GM10248 (cell line): ENCODE measurements around the gene DAZAP1.

ENCODE experiments used
- CTCF ChIA-PET: fragments of 300-600 bp; sonication (Branson Sonifier 250); formaldehyde crosslinking; extraction: SDS; loops from one replicate; lab custom pipeline; 2021; ENCODE audit warnings: antibody characterized with exemption; lab: Yijun Ruan, JAX
- POLR2A ChIA-PET: fragments of 350-650 bp; sonication (Branson Sonifier 250); formaldehyde crosslinking; extraction: SDS; loops from one replicate; lab custom pipeline; 2020; ENCODE audit warnings: antibody characterized with exemption; lab: Yijun Ruan, JAX
- DNase-seq: peaks from one replicate; pipeline ENCODE4 v3.0.0; 2012; ENCODE audit errors: extremely low spot score
- CTCF ChIP-seq: IDR thresholded peaks from 2 replicates; pipeline ENCODE4 v1.5.1; 2012; ENCODE audit warnings: mild to moderate bottlenecking, low read depth; ENCODE audit errors: extremely low read depth, missing control alignments, control extremely low read depth

DAZAP1 gene

GRCh38 chr19:1420590-1420989 lies 13.2 kb downstream of the DAZAP1 start:
- no peak for DNase-seq
- no peak for TF ChIP-seq CTCF
- ChIA-PET POLR2A (no interaction called here), CTCF (interaction anchor here (1.2 to 1.7 kb wide), 3 partner anchors 17 to 176 kb away, joined by 3 to 5 read pairs (median 5); no protein-coding TSS in a partner anchor)

- TF ChIP-seq CTCF = no peak
- DNase-seq = no peak
- ChIA-PET POLR2A (no interaction called here), CTCF (interaction anchor here (1.2 to 1.7 kb wide), 3 partner anchors 16 to 177 kb away, joined by 3 to 5 read pairs (median 5); no protein-coding TSS in a partner anchor)
Observed at GRCh38 chr19:1421218-1421957, 14.0 kb downstream of the DAZAP1 start.

DNA sequence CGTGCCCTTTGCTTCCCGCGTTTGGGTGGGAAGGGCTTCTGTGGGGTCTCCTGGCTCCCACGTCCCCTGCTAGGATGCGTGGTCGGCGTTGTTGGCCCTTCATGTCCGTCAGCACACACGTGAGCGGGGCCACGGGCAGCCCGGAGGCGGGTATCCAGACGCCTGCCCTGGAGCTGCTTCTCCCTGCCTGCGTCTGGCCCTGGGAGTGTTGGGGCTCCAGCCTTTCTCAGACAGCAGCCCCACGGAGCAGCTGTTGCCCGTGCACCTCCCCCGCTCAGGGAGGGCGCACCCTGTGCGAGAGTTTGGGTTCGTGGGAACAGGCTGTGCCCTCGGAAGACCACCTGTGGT lies 14.5 kb downstream of the DAZAP1 start:
- POLR2A ChIA-PET = no interaction called here

DNA sequence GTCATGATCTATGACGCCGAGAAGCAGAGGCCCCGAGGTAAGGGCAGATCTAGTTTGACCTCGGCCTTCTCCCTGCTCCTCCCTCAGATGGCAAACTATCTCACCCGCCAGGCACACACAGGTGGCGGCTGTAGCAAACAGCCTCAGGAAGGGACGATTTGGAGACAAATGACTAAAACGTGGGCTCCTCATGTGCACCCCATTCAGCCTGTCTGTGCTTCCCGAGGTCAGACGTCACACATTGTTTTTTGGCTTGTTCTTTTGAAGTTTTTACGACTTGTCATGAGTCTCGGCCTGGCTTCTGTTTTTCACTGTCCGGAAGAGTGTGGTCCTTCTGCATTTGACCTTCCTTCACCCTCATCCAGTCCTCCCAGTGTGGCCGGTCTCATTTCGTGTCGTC lies 15.0 kb downstream of the DAZAP1 start:
- ChIA-PET CTCF (no interaction called here), POLR2A (no interaction called here)
- no peak for DNase-seq
- TF ChIP-seq CTCF = no peak

More for the DNA sequence above, 14.5 kb downstream of the DAZAP1 start:
- DNase-seq = no peak
- CTCF ChIA-PET = no interaction called here
- TF ChIP-seq CTCF = no peak

DNA sequence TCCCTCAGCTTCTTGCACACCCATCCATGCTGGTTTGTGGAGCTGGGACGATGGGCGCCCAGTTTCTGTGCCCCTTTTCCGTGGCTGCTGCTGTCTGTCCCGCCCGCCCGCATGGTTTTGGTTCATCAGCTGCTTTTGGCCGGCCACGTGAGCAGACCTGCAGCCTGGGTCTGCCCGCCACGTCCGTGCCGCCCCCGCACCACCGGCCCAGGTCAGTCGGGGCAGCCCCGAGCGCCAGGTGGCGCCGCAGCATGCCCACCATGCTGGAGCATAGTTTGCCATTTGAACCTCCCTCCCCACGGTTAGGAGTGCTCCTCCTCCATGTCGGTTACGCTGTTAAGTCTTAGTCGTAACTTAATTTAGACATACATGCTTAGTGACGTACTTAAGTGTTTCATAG lies 15.6 kb downstream of the DAZAP1 start:
- ChIA-PET CTCF (no interaction called here), POLR2A (no interaction called here)
- no peak for TF ChIP-seq CTCF
- no peak for DNase-seq

GRCh38 chr19:1423436-1424191 lies 16.2 kb downstream of the DAZAP1 start:
- no peak for TF ChIP-seq CTCF
- DNase-seq = no peak
- POLR2A ChIA-PET = no interaction called here
- CTCF ChIA-PET = no interaction called here
